Measurements from ENCODE around the gene TRAPPC5.

GRCh38 chr19:7632340-7633203 is 48.1 kb upstream of the TRAPPC5 start:
- TF ChIP-seq POLR2A (IDR thresholded peaks at IDR 0.05) (no peak), CTCF (IDR thresholded peaks at IDR 0.05 in 8 of 11, conservative IDR thresholded peaks at IDR 0.05 in 3 of 11) (no peak), POLR2AphosphoS5 (IDR thresholded peaks at IDR 0.05) (peak in 1 of 3 donors; percentile 43)

Measured in spleen (tissue), 7 donors.